HUDEP-2 (cell line): ENCODE results near the gene CLCN1.
"Not testable (repeated sequence)": the region's sequence is repeated elsewhere in the genome, so short reads cannot be mapped to it uniquely, and the experiment has no call there.

Source experiments
- DNase-seq, 76 experiments: peaks; one replicate each; lab custom pipeline; 2025; ENCODE audit not compliant: unreplicated experiment in 76 of 76; lab: John Stamatoyannopoulos, UW

Gene CLCN1

DNA sequence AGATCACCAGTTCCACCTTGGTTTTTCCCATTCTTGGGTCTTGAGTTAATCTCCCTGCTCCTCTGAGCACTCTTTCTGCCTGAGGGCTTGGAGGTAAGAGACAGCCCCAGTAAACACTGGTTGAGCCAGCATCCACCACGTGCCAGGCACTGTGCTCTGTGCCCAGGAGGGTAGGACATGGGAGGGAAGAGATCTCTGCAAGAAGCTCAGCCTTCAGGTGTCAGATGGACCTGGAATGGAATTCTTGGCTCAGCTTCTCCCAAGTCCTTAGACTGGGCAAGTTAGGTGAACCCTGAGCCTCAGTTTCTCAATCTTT, 67.7 kb downstream of the CLCN1 start:
- no peak for DNase-seq

DNA sequence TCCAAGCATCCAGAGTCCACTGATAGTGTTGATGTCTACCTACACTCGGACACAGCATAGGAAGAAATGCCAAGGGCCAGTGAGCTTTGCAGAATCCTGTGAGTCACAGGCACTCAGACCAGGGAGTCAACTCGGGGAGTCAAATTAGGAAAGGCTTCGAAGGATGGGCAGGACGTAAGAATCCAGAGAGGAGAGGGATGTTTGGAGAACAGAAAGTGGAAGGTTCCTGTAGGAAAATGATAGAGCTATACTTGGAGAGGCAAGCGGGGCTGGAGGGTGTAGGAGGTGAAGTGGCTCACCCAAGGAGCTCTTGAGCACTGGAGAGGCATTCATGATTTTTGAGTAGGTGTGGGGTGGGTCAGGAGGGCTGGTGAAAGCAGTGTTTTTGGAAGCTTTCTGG, 68.2 kb downstream of the CLCN1 start:
- DNase-seq, result no peak

DNA sequence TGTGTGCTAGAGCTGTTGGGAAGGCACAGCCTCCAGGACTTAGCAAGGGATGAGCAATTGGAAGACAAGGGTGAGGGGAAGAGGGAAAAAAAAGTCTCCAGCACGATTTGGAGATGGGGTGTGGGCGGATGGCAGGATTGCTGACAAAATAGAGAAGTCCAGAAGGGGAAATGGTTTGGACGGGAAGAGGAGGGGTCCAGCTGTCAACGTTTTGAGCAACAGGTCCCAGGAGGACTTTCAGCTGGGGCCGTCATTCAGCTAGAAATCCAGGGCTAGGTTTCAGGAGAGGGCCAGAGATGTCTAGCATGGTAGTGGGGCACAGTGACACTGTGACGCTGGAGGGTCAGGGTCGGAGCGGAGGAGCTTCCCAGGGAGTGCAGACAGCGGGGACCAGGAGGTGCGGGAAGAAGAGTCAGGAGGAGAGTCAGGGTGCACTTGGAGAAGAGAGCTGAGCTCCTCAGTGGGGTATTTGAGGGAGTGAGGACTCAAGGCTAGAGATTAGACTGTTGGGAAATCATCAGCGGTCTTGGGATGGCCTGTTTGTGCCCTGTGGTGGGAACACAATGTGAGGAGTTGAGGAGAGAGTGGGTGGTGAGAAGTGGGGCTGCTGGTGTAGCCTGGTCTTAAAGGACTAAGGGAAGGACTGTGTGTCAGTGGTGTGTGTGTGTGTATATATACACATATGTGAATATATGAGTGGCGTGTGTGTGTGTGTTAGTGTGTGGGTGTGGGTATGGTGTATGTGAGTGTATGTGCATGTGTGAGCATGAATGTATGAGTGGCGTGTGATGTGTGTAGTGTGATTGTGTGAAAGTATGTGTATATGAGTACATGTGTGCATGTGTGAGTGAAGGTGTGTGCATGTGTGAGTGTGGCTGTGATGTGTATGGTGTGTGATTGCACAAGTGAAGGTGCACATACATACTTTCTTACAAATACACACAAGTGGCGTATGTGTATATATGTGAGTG, 69.0 kb downstream of the CLCN1 start:
- DNase-seq, result no peak

DNA sequence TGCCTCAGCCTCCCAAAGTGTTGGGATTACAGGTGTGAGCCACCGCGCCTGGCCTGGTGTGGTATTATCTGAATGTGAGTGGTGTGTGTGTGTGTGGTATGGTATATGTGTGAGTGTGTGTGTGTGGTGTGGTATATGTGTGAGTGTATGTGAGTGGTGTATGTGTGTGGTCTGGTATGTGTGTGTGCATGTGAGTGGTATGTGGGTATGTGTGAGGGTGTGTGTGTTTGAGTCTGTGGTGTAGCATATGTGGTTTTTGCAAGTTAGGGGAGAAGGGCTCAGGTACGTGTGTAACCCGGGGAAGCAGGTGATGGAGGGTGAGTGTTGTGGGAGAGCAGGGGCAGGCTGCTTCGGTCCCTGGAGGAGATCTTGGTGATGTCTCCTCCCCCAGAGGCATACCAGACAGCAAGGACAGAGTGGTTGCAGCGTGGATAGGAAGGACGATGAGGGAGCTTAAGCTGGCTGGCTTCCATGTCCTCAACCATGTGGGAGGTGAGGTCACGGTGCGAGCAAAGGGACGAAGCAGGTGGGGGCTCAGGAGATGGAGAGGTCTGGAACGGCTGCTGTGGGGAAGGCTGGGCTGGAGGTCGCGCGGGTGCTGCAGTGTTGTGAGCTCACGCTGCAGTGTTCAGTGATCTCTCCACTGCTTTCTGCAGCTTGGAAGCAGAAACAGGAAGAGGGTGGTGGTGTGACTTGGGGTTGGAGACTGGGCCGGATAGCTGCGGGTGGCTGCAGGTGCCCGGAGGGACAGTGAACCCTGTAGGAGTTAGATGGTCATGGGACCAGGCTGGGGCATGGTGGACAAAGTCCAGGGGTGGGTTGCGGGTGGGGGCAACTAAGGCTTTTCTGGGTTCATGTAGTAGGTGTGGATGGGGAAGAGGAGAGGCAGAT, 70.2 kb downstream of the CLCN1 start:
- no peak for DNase-seq

DNA sequence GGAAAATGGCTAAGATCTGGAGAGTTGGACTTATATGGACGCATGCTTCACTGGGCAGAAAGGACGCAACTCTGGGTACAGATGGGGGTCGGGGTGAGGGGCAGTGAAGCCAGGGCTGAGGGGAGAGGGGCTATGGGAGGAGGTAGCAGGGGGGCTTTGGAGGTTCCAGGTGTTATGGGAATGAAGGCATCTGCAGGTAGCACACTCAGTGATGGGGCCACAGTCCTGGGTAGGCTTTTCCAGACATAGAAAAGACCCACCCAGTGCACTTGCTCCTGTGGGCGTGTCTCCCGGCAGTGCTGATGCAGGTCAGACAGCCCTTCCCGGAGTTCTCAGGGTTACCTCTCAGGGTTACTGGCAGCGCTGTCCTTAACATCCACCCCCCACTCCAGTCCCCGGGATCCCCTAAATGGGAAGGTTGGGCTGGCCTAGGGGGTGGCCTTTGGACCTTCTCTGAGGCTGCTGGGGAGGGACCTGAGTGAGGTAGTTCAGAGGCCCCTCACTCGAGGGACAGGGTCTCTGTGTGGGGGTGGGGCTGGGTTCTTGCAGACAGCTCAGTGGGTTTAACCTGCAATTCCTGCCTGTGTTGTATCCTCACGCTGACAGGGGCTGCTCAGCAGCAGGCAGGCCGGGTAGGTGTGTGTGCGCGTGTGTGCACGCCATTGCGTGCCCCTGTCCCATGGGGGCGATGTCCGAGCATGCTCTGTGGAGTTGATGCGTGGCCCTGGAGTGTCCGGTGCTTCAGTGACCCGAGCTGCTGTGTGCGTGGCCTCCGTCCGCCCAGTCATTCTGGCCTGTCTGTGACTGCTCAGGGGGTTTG, 71.5 kb downstream of the CLCN1 start:
- DNase-seq, result no peak

DNA sequence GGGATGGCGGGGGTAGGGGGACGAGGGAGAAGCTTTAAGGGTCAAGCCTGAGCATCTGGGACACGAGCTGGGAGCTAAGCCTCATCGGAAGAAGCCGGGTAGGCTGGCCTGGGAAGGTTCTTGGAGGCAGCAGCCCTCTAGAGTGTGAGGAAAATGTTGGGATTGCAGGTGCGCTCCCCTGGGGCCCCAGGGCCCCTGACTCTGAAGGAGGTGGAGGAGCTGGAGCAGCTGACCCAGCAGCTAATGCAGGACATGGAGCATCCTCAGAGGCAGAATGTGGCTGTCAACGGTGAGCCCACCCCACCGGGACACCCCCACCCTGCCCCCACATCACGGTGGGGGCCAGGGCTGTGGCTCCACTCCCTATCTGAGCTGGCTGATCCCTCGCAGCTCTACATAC, 72.1 kb downstream of the CLCN1 start:
- no peak for DNase-seq

DNA sequence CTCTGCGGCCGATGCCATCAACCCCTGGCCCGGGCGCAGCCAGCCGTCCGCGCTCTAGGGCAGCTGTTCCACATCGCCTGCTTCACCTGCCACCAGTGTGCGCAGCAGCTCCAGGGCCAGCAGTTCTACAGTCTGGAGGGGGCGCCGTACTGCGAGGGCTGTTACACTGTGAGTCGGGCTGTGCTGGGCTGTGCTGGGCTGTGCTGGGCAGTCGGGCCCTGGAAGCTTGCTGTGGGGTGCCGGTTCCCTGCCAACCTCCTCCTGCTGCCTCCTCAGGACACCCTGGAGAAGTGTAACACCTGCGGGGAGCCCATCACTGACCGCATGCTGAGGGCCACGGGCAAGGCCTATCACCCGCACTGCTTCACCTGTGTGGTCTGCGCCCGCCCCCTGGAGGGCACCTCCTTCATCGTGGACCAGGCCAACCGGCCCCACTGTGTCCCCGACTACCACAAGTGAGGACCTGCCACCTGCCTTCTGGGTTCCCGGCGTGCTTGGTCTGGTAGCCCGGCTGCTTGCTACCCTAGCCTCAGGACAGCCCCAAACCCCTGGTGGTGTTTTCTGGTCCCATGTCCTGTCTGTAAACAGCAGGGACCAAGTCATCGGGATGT, 72.7 kb downstream of the CLCN1 start:
- DNase-seq, result no peak

DNA sequence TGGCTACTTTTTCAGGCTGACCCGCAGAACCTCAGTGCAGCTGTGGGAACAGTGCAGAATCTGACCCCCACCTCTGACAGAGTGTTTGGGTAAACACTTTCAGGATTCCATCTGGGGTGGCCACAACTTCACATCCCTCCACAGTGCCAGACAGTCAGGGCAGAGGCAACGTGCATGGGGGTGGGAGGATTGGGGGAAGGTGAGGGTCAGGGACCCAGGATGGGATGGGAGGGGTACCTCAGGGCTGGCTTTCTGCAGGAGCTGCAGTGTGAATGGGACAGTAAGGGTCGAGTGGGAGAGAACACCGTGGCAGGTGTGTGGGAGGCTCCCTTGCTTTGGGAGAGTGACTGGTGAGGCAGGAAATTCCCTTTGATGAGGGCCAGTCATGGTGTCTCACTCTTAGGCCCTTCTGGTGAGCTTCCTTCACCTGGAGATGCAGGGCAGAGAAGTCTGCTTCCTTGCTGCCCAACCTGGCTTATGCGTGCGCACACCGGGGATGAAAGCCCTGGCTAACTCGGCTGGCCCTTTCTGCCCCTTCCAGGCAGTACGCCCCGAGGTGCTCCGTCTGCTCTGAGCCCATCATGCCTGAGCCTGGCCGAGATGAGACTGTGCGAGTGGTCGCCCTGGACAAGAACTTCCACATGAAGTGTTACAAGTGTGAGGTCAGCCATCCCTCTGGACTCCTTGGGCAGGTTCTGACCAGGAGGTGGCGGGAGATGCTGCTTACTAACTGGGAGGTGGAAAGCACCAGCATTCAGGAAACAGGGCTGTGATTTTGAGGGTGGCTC, 73.6 kb downstream of the CLCN1 start:
- DNase-seq, result no peak

DNA sequence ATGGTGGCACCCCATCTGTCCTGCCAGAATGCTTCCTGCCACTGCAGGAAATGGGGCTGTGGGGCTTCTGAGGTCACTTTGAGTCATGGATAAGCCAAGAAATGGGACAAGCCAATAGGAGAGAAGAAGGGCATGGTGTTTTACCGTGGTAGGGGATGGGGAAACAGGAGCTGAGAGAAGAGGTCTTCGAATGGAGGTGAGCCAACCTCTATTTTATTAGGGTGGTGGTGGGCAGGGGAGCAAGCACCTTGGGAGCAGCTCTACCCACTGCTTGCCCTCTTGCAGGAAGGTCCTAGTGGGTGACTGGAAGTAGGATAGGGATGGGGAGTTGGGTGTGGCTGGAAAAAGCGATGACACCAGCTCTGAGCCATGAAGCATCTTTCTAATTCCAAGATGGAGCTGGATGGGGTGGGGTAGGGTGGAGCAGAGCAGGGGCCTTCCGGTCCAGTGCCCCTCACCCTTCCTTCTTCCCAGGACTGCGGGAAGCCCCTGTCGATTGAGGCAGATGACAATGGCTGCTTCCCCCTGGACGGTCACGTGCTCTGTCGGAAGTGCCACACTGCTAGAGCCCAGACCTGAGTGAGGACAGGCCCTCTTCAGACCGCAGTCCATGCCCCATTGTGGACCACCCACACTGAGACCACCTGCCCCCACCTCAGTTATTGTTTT, 74.3 kb downstream of the CLCN1 start:
- DNase-seq, result no peak

DNA sequence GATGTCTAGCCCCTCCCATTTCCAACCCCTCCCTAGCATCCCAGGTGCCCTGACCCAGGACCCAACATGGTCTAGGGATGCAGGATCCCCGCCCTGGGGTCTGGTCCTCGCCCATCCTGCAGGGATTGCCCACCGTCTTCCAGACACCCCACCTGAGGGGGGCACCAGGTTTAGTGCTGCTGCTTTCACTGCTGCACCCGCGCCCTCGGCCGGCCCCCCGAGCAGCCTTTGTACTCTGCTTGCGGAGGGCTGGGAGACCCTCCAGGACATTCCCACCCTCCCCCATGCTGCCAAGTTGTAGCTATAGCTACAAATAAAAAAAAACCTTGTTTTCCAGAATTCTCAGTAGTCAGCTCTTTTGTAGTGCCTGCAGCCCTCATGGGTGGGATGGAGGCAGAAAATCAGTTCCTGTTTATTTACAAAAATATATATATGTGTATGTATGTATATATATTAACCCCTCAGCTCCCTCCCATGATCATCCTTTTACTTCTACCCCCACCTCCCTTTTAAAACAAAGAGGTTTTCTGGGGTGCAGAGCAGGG, 74.9 kb downstream of the CLCN1 start:
- no peak for DNase-seq

DNA sequence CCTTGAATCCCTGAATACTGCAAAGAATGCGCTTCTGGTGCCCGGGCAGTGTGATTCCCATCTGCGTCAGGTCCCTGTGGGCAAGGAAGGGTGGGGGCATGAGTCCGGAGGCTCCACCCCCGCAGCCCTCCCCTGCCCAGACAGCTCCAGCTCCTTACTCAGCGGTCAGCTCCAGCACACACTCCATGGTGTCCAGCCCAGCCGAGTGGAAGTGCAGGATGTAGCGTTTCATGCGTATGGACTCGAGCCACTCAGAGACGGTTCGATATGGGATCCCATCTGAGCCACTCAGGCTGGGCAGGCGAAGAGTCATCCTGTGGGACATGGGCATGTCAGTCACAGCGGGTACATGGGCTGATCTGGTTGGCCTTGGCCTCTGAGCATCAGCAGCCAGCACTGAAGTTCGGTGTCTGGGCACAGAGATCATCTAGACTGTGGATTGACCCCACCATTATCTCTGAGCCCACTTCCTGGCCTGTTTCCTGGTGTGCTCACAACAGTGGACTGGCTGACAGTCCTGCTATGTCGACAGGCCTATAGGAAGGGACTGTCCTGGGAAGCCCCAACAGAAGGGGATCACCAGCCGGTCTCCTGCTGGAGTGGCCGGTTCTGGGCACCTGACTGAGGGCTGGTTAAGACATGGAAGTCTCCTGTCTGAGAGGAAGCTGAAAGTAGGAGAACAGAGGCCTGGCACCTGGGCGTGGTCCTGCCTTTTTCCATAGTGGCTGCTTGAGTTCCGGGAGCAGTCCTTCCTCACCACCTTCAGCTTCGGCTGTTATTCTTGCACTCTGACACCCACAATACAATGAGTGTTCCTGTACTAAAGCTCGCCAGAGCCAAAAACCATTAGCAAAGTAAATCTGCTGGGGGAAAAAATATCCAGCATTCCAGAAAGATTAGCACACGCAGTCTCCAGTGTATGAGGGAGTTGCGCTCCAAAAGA, 75.8 kb downstream of the CLCN1 start:
- no peak for DNase-seq

DNA sequence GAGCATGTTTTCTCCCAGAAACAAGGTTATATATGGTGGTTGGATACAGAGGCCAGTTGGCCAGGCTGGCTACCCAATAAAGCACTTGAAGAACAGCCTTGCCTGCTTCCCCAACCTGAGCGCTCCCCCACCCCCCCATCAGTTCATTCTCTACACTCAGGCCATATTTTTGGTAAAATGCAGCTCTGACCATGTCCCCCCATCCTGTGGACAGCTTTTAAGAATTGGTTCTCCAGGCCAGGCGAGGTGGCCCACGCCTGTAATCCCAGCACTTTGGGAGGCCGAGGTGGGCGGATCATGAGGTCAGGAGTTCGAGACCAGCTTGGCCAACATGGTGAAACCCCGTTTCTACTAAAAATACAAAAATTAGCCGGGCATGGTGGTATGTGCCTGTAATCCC, 76.5 kb downstream of the CLCN1 start:
- not testable (repeated sequence) for DNase-seq

DNA sequence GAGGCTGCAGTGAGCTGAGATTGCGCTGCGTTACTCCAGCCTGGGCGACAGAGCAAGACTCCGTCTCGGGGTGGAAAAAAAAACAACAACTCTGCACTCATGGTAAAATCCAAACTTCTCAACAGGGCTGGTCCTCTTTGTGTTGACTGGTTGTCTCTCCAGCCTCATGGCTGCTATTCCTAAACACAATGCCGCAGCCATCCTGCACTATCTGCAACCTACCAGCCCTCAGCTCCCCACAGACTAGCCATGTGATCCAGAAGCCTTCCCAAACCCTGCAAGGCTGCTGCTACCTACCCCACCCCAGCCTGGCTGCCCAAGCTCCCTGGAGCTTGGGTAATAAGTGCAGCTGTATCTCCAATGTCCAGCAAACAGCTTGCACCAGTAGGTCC, 77.0 kb downstream of the CLCN1 start:
- no peak for DNase-seq

DNA sequence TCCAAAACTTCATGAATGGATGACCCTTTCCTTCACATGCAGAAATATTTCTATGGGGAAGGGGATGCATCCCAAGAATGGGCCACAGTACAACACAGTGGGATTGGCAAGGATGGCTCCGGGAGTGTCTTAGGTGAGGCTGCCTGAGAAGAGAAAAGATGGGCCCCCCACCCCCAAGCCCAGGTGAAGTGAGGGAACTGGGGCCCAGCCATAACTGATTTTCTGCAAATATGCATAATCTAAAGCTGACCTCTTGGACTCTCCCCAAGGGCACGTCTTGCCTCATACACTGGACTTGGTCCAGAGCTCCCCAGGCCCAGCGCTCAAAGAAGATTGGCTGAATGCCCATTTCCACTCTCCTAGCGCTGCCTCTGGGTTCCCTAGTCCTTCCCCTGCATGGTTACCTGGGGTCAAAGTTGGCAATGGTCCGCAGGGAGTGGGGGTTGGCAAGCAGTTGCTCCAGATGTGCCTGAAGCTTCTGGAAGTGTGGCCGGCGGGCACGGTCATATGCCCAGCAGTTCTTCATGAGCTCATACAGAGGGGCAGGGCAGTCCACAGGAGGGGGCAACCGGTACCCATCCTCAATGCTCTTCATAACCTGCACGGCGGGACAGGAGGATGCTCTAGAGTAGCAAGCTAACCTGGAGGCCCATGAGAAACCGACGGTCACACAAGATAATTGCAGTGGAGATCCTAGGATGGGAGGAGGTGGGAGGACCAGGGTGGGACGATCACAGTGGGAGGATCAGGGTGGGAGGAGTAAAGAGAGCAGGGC, 77.5 kb downstream of the CLCN1 start:
- no peak for DNase-seq

DNA sequence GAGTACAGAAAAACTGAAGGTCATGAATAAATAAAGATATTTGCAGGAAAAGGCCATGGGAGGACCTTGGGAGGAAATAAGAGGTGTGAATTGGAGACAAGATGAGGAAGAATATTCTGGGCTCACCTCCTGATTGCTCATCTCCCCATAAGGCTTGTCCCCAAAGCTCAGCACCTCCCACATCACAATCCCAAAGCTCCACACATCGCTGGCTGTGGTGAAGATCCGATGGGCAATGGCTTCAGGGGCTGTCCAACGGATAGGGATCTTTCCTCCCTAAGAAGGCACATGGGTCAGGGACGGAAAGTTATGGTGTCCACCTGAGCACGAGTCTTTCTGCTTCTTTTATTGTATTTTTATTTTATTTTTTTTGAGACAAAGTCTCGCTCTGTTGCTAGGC, 78.2 kb downstream of the CLCN1 start:
- DNase-seq, result no peak

DNA sequence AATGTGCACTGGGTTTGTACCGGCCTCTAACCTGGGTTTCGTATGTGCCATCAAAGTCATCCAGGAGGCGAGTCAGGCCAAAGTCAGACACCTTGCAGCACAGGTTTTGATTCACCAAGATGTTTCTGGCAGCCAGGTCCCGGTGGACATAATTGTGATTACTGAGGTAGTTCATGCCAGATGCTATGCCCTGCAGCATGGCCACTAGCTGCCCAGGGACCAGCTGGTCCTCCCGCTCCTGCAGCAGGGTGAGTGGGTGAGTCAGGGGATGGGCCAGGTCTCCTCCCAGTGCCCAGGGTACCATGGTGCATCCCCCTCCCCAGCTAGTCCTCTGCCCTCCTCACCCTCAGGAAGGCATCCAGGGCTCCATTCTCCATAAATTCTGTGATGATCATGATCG, 78.9 kb downstream of the CLCN1 start:
- no peak for DNase-seq
